H7 (cell line): ENCODE data around the gene ACSBG1. TPM values are rescaled to one million over a fixed set of nuclear protein-coding genes. Genes with fewer than 3 reads are reported as not detected.
A peak's percentile ranks its signal among the peaks of the same experiment; 100 is the strongest.
"Not testable (repeated sequence)": the region's sequence is repeated elsewhere in the genome, so short reads cannot be mapped to it uniquely, and the experiment has no call there.

Experiments
- DNase-seq: peaks from one replicate; pipeline ENCODE4 v3.0.0; 2012
- H3K27me3 ChIP-seq: 2 replicates; pipeline ENCODE4 v1.6.0; 2011; ENCODE audit warnings: mild to moderate bottlenecking, low read length; ENCODE audit not compliant: control insufficient read depth, insufficient read depth
- H3K36me3 ChIP-seq: replicated peaks from 2 replicates; pipeline ENCODE4 v1.5.1; 2011; ENCODE audit warnings: low read length; ENCODE audit not compliant: control insufficient read depth, insufficient read depth
- H3K4me3 ChIP-seq: 2 replicates; pipeline ENCODE4 v1.5.1; 2011; ENCODE audit warnings: low read depth, mild to moderate bottlenecking, control low read depth, low read length, moderate library complexity; ENCODE audit not compliant: insufficient read depth
- total RNA-seq: library from RNA; depleted of rRNA; stranded (reverse); fragments of >200 nt; shearing (Covaris generic); gene quantifications from 2 replicates; pipeline ENCODE4 v1.2.3, GENCODE V29; 2014

Gene ACSBG1
- total RNA-seq, 1 experiment from 2014 or later, result 3.9 TPM

DNA sequence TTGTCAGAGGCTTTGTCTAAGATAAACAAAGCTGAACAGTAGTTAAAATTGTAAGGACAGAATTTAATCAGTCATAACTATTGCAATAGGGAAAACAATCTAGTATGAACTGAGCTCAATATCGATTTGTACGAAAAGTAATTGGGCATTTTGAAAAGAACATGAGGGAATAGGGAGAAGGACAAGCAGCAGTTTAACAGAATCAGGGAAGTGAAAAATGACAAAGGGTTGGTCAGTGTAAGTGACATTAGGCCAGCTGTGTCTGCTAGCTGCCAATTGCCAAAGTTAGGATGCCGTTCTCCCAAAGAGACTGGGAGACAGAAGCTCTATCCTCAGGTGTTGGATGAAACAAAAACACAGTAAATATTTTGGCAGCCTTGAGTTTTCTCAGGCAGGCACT is 26.7 kb upstream of the ACSBG1 start:
- Histone ChIP-seq H3K36me3 (no peaks in the 10 kb centered on the region), H3K27me3 (no peaks in the 10 kb centered on the region), H3K4me3 (no peak overlapping the region)
- DNase-seq, result no peak

DNA sequence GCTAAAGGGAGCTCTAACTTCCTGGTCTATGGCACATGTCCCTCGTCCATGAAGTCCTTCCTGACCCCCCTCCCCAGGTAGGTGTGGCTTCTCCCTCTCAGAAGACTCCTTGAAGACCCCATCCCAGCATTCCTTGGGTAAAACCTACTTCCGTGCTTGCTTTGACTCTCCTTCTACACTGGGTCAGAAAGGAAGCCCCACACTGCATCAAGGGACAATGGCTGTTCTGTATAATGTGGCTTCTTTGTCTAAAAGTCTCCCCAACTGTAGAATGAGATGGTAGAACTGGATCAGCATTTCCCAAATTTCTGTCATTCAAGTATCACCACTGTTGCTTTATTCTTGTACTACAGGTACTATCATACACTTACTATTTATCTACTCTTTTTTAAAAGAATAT is 26.1 kb upstream of the ACSBG1 start:
- Histone ChIP-seq H3K27me3 (no peaks in the 10 kb centered on the region), H3K36me3 (no peaks in the 10 kb centered on the region), H3K4me3 (no peak overlapping the region)

DNA sequence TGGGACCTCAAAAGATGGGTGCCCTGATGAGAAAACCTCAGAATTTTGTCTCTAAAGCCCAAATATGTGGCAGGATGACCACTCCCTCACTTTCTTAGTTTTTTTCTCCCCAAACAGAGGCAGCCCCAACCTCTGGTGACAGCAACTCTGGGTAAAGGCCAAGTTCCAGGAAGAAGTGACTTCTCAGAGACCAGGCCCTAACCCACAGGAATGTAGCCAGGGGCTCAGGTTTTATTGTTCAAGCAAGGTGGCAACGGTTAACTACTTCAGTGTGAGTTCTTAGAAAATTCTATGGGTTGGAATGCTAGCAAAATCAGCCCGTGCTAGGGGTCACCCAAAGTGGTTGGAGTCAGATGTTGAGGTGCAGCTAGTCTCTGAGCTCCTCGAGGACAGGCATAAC is 24.9 kb upstream of the ACSBG1 start:
- no peak for DNase-seq
- Histone ChIP-seq H3K36me3 (no peaks in the 10 kb centered on the region), H3K4me3 (no peak overlapping the region), H3K27me3 (no peaks in the 10 kb centered on the region)

More for the DNA sequence above, 26.1 kb upstream of the ACSBG1 start:
- DNase-seq, result peak; percentile 26

DNA sequence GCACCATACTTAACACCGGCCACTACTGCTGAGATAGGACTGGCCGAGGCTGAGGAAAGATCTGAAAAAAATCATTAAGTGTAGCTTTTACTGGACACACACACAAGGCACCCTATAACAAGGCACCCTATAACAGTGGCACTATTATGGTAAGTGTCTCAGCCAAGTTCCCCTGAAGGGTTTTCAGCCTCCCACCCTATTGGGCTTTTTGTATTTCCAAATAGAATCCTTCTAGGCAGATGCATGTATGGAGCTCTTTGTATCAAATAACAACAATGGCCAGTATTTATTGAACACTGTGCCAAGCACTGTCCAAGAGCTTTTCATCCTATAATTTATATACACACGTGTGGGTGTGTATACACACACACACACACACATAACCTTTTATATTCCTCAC is 23.3 kb upstream of the ACSBG1 start:
- no peak for DNase-seq
- no peaks in the 10 kb centered on the region for H3K36me3 ChIP-seq
- no peak overlapping the region for H3K4me3 ChIP-seq
- no peaks in the 10 kb centered on the region for H3K27me3 ChIP-seq

DNA sequence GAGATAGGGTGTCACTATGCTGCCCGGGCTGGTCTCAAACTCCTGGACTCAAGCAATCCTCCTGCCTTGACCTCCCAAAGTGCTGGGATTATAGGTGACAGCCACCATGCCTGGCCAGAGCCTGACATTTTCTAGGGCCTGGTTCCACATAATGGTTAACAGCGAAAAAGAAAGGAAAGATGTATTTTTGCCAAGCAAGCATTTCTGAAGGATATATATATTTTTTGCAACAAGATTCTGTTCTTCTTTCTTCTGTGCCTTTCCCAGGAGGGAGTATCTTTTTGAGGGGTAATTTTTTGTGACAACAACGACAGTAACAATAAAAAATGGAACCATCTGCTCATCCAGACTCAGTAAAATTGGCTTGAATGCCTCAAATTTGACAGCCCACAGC is 21.7 kb upstream of the ACSBG1 start:
- Histone ChIP-seq H3K4me3 (no peak overlapping the region), H3K36me3 (no peaks in the 10 kb centered on the region)
- DNase-seq, result no peak

DNA sequence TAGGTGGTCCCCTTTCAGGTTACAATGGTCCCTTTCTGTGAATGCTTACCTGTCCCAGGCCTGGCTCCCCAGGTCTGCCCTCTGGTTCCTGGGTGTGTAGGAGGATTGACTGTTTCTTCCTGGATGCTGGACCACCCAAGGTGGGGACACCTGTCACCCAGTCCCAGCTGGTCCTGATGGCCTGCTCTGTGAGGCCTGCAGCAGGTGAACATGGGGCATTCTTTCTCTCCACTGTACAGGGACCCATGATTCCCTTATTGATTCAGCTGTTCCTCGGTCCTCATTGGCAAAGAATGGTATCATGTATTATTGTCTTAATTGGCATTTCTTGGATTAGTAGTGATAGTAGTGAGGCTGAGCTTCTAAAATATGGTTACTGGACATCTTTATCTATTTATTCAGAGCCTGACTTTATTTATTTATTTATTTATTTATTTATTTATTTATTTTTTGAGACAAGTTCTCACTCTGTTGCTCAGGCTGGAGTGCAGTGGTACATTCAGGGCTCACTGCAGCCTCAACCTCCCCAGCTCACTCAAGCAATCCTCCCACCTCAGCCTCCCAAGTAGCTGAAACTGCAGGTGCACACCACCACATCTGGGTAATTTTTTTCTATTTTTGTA is 21.2 kb upstream of the ACSBG1 start:
- H3K27me3 ChIP-seq, result no peaks in the 10 kb centered on the region
- no peak for DNase-seq
- no peaks in the 10 kb centered on the region for H3K36me3 ChIP-seq
- no peak overlapping the region for H3K4me3 ChIP-seq

More for the DNA sequence above, 21.7 kb upstream of the ACSBG1 start:
- H3K27me3 ChIP-seq, result no peaks in the 10 kb centered on the region

DNA sequence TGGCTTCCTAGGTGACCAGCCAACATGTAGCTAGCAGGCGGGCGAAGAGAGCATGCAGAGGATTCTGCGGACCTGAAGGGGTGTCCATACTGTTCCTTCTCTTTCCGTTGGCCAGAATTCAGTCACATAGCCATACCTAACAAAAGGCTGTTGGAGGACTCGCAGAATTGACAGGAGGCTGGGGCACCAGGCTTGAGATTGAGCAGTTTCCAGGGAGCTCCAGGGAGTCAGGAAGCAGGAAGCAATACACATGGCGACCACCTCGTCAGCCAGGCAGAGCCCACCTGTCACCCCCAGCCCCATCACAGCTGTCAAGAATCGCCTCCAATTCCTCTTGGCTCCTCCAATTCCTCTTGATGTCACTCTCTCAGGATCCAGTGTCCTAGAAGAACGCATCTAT is 16.8 kb upstream of the ACSBG1 start:
- Histone ChIP-seq H3K4me3 (no peak overlapping the region), H3K27me3 (no peaks in the 10 kb centered on the region), H3K36me3 (no peaks in the 10 kb centered on the region)
- no peak for DNase-seq

DNA sequence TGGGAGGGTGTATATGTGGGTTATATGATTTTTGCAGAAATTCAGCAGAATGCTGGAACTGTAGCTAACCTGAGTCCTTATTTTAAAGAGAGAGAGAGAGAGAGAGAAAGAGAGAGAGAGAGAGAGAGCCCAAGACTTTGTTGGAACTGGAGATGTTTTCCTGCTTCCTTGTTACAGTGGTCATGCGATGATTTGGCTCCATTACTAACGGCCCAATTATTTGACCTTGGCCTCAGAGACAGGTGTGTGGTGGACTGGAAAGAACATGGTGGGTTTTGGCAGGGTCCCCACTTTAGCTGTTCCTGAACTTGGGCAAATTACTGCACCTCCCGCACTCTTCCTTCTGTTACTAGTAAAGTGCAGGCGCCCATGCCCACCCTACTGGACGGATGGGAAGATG is 14.8 kb upstream of the ACSBG1 start:
- H3K36me3 ChIP-seq, result no peaks in the 10 kb centered on the region
- no peak for DNase-seq
- no peak overlapping the region for H3K4me3 ChIP-seq
- H3K27me3 ChIP-seq, result no peaks in the 10 kb centered on the region

DNA sequence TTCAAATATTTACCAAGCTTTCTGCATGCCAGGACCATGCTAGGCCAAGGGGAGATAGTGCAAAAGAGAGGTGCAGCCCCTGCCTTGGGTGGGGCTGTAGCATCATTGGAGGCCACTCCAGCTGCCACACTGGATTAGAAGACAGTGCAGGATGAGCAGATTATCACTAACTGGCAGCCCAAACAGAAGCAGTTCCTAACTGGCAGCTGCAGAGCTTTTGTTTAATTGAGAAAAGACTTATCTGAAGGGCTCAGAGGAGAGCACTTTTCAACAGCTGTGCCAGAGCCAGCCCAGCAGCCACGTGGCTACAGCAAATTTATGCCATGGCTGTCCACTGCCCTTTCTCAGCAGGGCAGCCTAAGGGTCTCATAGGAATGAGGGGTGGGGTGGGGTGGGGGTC is 13.5 kb upstream of the ACSBG1 start:
- H3K4me3 ChIP-seq, result no peak overlapping the region
- H3K27me3 ChIP-seq, result no peaks in the 10 kb centered on the region
- DNase-seq, result no peak
- H3K36me3 ChIP-seq, result no peaks in the 10 kb centered on the region

DNA sequence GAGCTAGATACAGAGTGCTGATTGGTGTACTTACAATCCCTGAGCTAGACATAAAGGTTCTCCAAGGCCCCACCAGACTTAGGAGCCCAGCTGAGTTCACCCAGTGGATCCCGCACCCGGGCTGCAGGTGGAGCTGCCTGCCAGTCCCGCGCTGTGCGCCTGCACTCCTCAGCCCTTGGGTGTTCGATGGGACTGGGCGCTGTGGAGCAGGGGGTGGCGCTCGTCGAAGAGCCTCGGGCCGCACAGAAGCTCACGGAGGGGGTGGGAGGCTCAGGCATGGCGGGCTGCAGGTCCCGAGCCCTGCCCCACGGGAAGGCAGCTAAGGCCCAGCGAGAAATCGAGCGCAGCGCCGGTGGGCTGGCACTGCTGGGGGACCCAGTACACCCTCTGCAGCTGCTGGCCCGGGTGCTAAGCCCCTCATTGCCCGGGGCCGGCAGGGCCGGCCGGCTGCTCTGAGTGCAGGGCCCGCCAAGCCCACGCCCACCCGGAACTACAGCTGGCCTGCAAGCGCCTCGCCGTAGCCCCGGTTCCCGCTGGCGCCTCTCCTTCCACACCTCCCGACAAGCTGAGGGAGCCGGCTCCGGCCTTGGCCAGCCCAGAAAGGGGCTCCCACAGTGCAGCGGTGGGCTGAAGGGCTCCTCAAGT is 11.7 kb upstream of the ACSBG1 start:
- H3K4me3 ChIP-seq, H3K36me3 ChIP-seq, DNase-seq, H3K27me3 ChIP-seq: not testable (repeated sequence)

DNA sequence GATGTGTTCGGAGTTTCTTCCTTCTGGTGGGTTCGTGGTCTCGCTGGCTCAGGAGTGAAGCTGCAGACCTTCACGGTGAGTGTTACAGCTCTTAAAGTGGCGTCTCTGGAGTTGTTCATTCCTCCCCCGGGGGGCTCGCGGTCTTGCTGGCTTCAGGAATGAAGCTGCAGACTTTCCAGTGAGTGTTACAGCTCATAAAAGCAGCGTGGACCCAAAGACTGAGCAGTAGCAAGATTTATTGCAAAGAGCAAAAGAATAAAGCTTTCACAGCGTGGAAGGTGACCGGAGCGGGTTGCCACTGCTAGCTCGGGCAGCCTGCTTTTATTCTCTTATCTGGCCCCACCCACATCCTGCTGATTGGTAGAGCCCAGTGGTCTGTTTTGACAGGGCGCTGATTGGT is 11.0 kb upstream of the ACSBG1 start:
- H3K36me3 ChIP-seq, DNase-seq, H3K4me3 ChIP-seq, H3K27me3 ChIP-seq: not testable (repeated sequence)

DNA sequence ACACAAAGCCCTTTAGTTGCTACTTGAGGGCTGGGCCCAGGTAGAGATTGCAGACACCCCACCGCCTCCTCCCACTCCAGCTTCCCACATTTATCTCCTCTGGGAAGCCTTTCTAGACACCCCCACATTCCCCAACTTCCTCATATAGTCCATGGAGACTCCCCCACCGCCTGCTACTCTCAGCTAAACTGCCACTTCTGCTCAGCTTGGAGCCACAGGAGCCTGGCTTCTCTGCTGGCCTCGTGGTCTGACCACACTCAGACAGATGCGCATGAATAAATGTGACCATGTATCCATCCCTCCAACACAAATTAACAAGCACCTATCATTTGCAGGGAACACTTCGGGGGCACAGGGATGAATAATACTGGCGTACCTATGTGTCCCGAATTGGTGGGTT is 10.5 kb upstream of the ACSBG1 start:
- DNase-seq, result no peak
- no peaks in the 10 kb centered on the region for H3K27me3 ChIP-seq
- H3K36me3 ChIP-seq, result no peaks in the 10 kb centered on the region
- H3K4me3 ChIP-seq, result no peak overlapping the region

DNA sequence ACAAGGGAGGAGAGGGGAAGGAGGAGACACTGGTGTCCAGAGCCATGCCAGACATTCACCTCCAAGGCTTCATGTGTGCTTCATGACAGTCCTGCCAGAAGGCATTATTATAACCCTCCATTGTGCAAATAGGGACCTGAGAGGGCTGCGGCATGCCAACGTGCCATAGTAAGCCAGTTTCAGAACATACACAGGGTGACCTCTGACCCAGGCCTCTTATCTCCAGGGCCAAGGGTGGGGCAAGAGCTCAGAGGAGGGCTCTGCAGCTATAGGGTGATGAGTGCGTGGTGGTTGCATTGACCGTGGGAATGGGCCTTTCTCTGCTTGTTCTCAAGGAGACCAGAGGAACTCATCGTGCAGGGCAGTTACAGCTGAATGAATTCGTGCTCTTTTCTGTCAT is 9.7 kb upstream of the ACSBG1 start:
- Histone ChIP-seq H3K4me3 (no peak overlapping the region), H3K27me3 (no peaks in the 10 kb centered on the region), H3K36me3 (no peaks in the 10 kb centered on the region)
- DNase-seq, result no peak

DNA sequence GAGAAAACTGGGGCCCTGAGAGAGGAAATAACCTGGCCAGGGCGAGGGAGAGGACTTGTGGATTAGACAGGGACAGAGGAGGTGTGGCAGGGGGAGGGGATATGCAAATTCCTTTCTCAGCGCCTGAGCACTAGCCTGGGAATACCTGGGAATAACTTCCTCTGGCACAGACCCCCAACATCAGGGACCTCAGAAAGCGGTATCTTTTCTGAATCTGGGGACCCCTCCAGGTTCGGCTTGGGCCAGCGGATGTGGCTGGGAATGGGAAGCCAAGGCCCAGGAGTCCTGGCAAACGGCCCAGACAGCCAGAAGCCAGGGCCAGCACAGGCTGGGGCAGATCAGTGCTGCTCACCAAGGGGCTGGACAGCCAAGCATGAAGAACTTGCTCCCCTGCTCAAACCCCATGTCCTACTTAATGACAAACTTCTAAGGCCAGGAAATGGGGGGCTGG is 9.2 kb upstream of the ACSBG1 start:
- no peaks in the 10 kb centered on the region for H3K36me3 ChIP-seq
- DNase-seq, result peak; percentile 90
- H3K27me3 ChIP-seq, result no peaks in the 10 kb centered on the region
- no peak overlapping the region for H3K4me3 ChIP-seq

DNA sequence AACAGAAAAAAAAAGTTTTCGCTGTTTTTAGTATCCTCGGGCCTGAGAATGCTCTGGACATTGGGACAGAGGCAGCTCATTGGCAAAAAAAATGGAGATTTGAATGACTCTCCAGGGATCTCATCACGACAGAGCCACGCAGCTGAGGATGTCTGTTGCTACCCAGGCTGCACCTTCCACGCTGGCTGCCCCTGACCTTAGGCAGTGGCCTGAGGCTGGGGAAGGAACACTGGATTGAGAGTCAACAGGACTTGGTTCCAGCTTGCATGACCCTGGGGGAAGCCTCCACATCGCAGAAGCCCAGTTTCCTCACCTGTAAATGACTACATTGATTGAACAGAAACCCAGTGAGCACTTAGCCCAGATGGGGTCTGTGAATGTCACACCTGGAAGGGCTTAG is 8.7 kb upstream of the ACSBG1 start:
- Histone ChIP-seq H3K36me3 (no peaks in the 10 kb centered on the region), H3K27me3 (no peaks in the 10 kb centered on the region), H3K4me3 (no peak overlapping the region)
- no peak for DNase-seq

DNA sequence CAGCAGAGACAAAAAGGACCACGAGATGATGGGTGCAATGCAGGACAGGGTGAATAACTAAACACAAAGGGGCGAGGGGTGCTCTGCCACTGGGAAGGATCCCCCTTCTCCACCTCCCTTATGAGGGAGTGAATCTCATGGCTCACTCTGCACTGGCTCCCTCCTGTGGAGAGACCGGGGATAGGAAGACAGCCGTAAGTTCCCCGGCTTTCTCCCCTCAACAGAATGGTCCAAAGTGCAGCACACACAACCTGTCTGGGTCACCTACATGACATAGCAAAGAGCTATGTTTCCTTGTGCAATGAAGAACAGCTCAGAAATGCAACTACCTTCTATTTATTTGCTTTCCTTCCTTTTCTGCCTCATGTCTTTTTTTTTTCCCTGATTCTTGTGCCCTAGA is 7.8 kb upstream of the ACSBG1 start:
- Histone ChIP-seq H3K27me3 (no peaks in the 10 kb centered on the region), H3K36me3 (no peaks in the 10 kb centered on the region), H3K4me3 (no peak overlapping the region)
- peak; percentile 84 for DNase-seq
